SKM-1 treated with dmso at 0.1 percent for 144 hours (cell line): ENCODE results near the gene FRK.
"Not testable (repeated sequence)": the region's sequence is repeated elsewhere in the genome, so short reads cannot be mapped to it uniquely, and the experiment has no call there.

ENCODE experiments used
- DNase-seq: peaks from one replicate; lab custom pipeline; 2025; ENCODE audit not compliant: unreplicated experiment; lab: John Stamatoyannopoulos, UW

FRK gene

GRCh38 chr6:115947966-115948541 lies 112.6 kb downstream of the FRK start:
- no peak for DNase-seq

- DNase-seq, result no peak
Observed at GRCh38 chr6:115945812-115946211, 114.9 kb downstream of the FRK start.

- DNase-seq, result no peak
Observed at GRCh38 chr6:115945306-115945705, 115.4 kb downstream of the FRK start.

- DNase-seq, result not testable (repeated sequence)
Observed at GRCh38 chr6:115944829-115945228, 115.9 kb downstream of the FRK start.

- DNase-seq, result not testable (repeated sequence)
Observed at GRCh38 chr6:115937502-115937901, 123.2 kb downstream of the FRK start.

GRCh38 chr6:115935361-115935760 lies 125.3 kb downstream of the FRK start:
- DNase-seq, result no peak

- DNase-seq, result no peak
Observed at GRCh38 chr6:115934829-115935228, 125.9 kb downstream of the FRK start.

- no peak for DNase-seq
Observed at GRCh38 chr6:115934145-115934544, 126.5 kb downstream of the FRK start.

- DNase-seq, result no peak
Observed at GRCh38 chr6:115932481-115932880, 128.2 kb downstream of the FRK start.

- not testable (repeated sequence) for DNase-seq
Observed at GRCh38 chr6:115928000-115928399, 132.7 kb downstream of the FRK start.

- DNase-seq, result no peak
Observed at GRCh38 chr6:115922971-115923370, 137.7 kb downstream of the FRK start.

- peak; percentile 85 for DNase-seq
Observed at GRCh38 chr6:115914098-115914497, 146.6 kb downstream of the FRK start.

- DNase-seq, result no peak
Observed at GRCh38 chr6:115909923-115910546, 150.7 kb downstream of the FRK start.

GRCh38 chr6:115908906-115909559 lies 151.7 kb downstream of the FRK start:
- DNase-seq, result no peak

- no peak for DNase-seq
Observed at GRCh38 chr6:115905471-115905870, 155.2 kb downstream of the FRK start.

GRCh38 chr6:115902436-115902835 lies 158.3 kb downstream of the FRK start:
- DNase-seq, result no peak

- no peak for DNase-seq
Observed at GRCh38 chr6:115901896-115902295, 158.8 kb downstream of the FRK start.

- DNase-seq, result peak; percentile 1
Observed at GRCh38 chr6:115899730-115900282, 160.9 kb downstream of the FRK start.

GRCh38 chr6:115898246-115898645 lies 162.4 kb downstream of the FRK start:
- no peak for DNase-seq

GRCh38 chr6:115896538-115897129 lies 164.1 kb downstream of the FRK start:
- peak; percentile 25 for DNase-seq

GRCh38 chr6:115894426-115894992 lies 166.2 kb downstream of the FRK start:
- DNase-seq, result no peak
